Peyer's patch (tissue), 4 donors: Measurements from ENCODE around the gene DISC1. TPM values are rescaled to one million over a fixed set of nuclear protein-coding genes. Genes with fewer than 3 reads are reported as not detected.

ENCODE experiments used
- DNase-seq, 3 donors: peaks; one replicate each; pipeline ENCODE4 v3.0.0-alpha.2; 2017 to 2019
- H3K27ac ChIP-seq, 4 donors: fragments of 200-600 bp; sonication (generic); one replicate each; pipeline ENCODE4 v1.5.1; 2016 to 2019
- H3K27me3 ChIP-seq, 2 donors: fragments of 200-600 bp; sonication (generic); one replicate each; pipeline ENCODE4 v1.5.1; 2019
- H3K36me3 ChIP-seq, 3 donors: fragments of 200-600 bp; sonication (generic); one replicate each; pipeline ENCODE4 v1.5.1; 2016 to 2019
- H3K4me1 ChIP-seq, 4 donors: fragments of 200-600 bp; sonication (generic); one replicate each; pipeline ENCODE4 v1.5.1; 2016 to 2019
- H3K4me3 ChIP-seq, 4 donors: fragments of 200-600 bp; sonication (generic); 1 replicate in 3 of 4; 2 replicates in 1 of 4; pipeline ENCODE4 v1.5.1; 2016 to 2019; ENCODE audit warnings: mild to moderate bottlenecking in 1 of 4
- H3K9me3 ChIP-seq, 4 donors: fragments of 200-600 bp; sonication (generic); one replicate each; pipeline ENCODE4 v1.5.1; 2016 to 2019; ENCODE audit warnings: mild to moderate bottlenecking in 1 of 4
- POLR2A ChIP-seq, 2 donors: fragments of 450-650 bp; IDR thresholded peaks; one replicate each; pipeline ENCODE4 v1.5.1; 2017; ENCODE audit warnings: antibody characterized with exemption in 2 of 2, mild to moderate bottlenecking in 2 of 2, moderate library complexity in 2 of 2
- total RNA-seq, 4 donors: library from RNA; depleted of rRNA; stranded (reverse); fragments of >200 nt; gene quantifications; one replicate each; pipeline ENCODE4 v1.1.0, GENCODE V29; 2016
- TF ChIP-seq, protein P1 (sequence below), 6 experiments: fragments of 450-650 bp in 4 of 6; fragments of 200-600 bp in 2 of 6; sonication (generic) in 1 of 6; IDR thresholded peaks; one replicate each; pipeline ENCODE4 v1.5.1; 2017 to 2019; ENCODE audit warnings: antibody characterized with exemption in 6 of 6, mild to moderate bottlenecking in 3 of 6, moderate library complexity in 1 of 6

Gene DISC1
- total RNA-seq, 4 donors from 2014 or later, result 2.3 to 39.6 (median 5.6) TPM

DNA sequence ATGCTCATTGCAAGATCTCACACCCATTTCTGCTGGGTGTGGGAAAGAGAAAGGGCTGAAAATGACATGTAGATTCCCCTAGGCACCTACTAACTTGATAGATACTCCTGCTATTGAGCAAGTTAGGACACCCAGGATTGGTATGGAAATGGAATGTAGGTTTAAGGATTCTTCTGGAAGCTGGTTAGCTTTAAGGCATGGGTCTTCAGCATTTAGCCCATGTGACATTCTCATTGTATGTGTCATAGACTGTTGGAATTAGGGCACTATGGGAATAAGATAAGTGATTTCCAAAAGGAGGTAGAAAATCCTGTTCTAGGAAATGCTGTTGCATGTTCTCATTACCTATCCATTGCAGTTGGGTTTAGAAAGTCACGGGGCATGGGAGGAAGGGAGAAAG is 76.2 kb downstream of the DISC1 start:
- no peak for DNase-seq
- no peaks in the 10 kb centered on the region for H3K9me3 ChIP-seq
- peaks cover 0 to 4% (median 0%) of the 10 kb centered on the region in 4 donors for H3K4me1 ChIP-seq
- H3K27me3 ChIP-seq, result no peaks in the 10 kb centered on the region
- no peak overlapping the region for H3K27ac ChIP-seq
- no peak overlapping the region for H3K4me3 ChIP-seq
- H3K36me3 ChIP-seq, result no peaks in the 10 kb centered on the region
- TF ChIP-seq POLR2A (IDR thresholded peaks at IDR 0.05), result no peak
- TF ChIP-seq, protein P1, sequence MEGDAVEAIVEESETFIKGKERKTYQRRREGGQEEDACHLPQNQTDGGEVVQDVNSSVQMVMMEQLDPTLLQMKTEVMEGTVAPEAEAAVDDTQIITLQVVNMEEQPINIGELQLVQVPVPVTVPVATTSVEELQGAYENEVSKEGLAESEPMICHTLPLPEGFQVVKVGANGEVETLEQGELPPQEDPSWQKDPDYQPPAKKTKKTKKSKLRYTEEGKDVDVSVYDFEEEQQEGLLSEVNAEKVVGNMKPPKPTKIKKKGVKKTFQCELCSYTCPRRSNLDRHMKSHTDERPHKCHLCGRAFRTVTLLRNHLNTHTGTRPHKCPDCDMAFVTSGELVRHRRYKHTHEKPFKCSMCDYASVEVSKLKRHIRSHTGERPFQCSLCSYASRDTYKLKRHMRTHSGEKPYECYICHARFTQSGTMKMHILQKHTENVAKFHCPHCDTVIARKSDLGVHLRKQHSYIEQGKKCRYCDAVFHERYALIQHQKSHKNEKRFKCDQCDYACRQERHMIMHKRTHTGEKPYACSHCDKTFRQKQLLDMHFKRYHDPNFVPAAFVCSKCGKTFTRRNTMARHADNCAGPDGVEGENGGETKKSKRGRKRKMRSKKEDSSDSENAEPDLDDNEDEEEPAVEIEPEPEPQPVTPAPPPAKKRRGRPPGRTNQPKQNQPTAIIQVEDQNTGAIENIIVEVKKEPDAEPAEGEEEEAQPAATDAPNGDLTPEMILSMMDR (IDR thresholded peaks at IDR 0.05), result no peak

GRCh38 chr1:231705806-231706760 is 79.5 kb downstream of the DISC1 start:
- H3K4me1 ChIP-seq, result no peaks in the 10 kb centered on the region
- no peaks in the 10 kb centered on the region for H3K36me3 ChIP-seq
- no peak for TF ChIP-seq POLR2A (IDR thresholded peaks at IDR 0.05)
- TF ChIP-seq, protein P1 (IDR thresholded peaks at IDR 0.05), result no peak
- H3K4me3 ChIP-seq, result no peak overlapping the region
- DNase-seq, result no peak
- H3K27ac ChIP-seq, result no peak overlapping the region
- no peaks in the 10 kb centered on the region for H3K27me3 ChIP-seq
- no peaks in the 10 kb centered on the region for H3K9me3 ChIP-seq

DNA sequence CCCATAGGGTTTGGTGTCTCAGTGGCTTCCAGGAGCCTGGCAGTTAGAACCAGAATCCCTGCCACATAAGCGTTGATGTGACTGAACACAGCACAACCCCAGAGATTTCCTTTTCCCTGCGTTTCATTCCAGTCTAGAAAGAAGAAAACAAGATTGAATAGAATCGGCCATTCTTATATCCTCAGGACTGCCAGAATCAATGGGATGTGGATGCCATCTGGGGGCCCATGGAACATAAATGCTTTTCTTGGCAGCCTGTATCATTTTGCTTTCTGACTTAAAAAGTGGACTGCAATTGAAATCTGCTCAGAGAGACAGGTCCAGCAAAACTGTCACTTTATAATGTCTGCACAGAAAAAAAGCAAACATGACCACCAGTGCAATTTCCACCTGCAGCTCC is 80.3 kb downstream of the DISC1 start:
- no peaks in the 10 kb centered on the region for H3K36me3 ChIP-seq

DNA sequence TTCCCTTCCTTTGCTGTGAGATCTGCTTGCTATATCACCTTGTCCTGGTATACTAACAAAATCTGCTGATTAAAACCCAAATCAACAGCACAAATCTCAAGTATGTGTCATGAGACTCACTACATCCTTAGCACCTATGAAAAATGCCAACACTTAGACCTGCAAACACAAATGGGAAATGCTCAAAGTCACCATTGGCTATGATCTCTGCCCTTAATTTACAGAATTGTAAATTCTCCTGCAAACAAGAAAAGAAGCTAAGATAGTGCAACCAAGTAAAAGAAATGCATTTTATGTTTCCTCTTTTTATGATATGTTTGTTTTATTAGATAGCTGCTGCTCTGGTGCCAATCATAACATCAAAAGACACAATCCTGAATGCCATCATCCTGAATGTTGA is 80.8 kb downstream of the DISC1 start:
- TF ChIP-seq POLR2A (IDR thresholded peaks at IDR 0.05), result no peak
- TF ChIP-seq, protein P1 (IDR thresholded peaks at IDR 0.05), result no peak
- no peaks in the 10 kb centered on the region for H3K9me3 ChIP-seq
- no peak for DNase-seq
- H3K4me1 ChIP-seq, result no peaks in the 10 kb centered on the region
- no peaks in the 10 kb centered on the region for H3K27me3 ChIP-seq
- no peak overlapping the region for H3K4me3 ChIP-seq
- no peaks in the 10 kb centered on the region for H3K36me3 ChIP-seq
- no peak overlapping the region for H3K27ac ChIP-seq

More for the DNA sequence above, 80.3 kb downstream of the DISC1 start:
- TF ChIP-seq, protein P1 (IDR thresholded peaks at IDR 0.05), result no peak
- TF ChIP-seq POLR2A (IDR thresholded peaks at IDR 0.05), result no peak
- no peak overlapping the region for H3K27ac ChIP-seq
- H3K4me1 ChIP-seq, result no peaks in the 10 kb centered on the region
- no peaks in the 10 kb centered on the region for H3K27me3 ChIP-seq
- no peak overlapping the region for H3K4me3 ChIP-seq
- no peaks in the 10 kb centered on the region for H3K9me3 ChIP-seq
- no peak for DNase-seq

- Histone ChIP-seq H3K4me1 (no peaks in the 10 kb centered on the region), H3K27ac (no peak overlapping the region), H3K4me3 (no peak overlapping the region), H3K36me3 (no peaks in the 10 kb centered on the region), H3K9me3 (no peaks in the 10 kb centered on the region), H3K27me3 (no peaks in the 10 kb centered on the region)
- DNase-seq, result no peak
- no peak for TF ChIP-seq POLR2A (IDR thresholded peaks at IDR 0.05)
- TF ChIP-seq, protein P1 (IDR thresholded peaks at IDR 0.05), result no peak
Observed at GRCh38 chr1:231708394-231708793, 81.8 kb downstream of the DISC1 start.
